UCSD-AML1 (cell line): ENCODE data around the gene MAGI2.

Source experiments
- DNase-seq: peaks from one replicate; lab custom pipeline; 2025; ENCODE audit not compliant: unreplicated experiment; lab: John Stamatoyannopoulos, UW

Gene MAGI2

GRCh38 chr7:78679112-78679876 lies 774.2 kb downstream of the MAGI2 start:
- no peak for DNase-seq

GRCh38 chr7:78677391-78677790 lies 776.1 kb downstream of the MAGI2 start:
- DNase-seq: no peak

GRCh38 chr7:78675511-78675910 lies 778.0 kb downstream of the MAGI2 start:
- DNase-seq: no peak

- no peak for DNase-seq
Measured at GRCh38 chr7:78673272-78673671, 780.2 kb downstream of the MAGI2 start.

GRCh38 chr7:78662939-78663338 lies 790.5 kb downstream of the MAGI2 start:
- DNase-seq: no peak

DNA sequence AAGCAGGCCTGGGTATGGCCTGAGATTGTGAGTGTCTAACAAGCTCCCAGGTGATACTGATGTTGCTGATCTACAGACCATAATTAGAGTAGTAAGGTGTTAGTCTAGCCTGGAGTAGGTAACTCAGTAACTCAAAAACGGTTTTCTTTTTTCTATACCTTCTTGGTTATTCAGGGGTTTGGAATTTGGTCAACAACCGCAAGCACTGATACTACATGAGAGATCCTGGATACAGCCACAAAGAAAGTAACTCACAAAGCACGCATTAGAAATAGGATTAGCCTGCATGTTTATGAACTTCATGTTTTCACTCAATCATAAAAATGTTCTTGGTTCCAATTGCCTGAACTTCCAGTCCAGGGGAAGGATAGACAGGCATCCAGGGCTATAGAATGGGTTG lies 803.5 kb downstream of the MAGI2 start:
- no peak for DNase-seq

GRCh38 chr7:78649236-78649635 lies 804.2 kb downstream of the MAGI2 start:
- DNase-seq: no peak

DNA sequence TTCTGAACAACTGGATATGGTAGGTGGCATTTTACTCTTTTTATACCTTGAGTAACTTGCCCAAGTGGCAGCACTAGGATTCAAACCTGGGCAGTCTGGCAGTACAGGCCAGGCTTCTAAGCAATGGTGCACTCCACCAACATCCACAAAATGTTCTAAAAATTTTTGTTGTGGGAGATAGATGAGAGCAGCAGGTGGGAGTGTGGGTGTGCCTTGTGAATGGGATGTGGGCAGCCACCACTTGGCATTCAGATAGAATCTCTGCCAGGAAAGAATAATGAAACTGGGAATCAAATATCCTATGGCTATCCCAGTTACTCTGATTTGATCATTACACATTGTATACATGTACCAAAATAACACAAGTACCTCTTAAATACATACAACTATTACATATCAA lies 810.7 kb downstream of the MAGI2 start:
- DNase-seq: no peak

DNA sequence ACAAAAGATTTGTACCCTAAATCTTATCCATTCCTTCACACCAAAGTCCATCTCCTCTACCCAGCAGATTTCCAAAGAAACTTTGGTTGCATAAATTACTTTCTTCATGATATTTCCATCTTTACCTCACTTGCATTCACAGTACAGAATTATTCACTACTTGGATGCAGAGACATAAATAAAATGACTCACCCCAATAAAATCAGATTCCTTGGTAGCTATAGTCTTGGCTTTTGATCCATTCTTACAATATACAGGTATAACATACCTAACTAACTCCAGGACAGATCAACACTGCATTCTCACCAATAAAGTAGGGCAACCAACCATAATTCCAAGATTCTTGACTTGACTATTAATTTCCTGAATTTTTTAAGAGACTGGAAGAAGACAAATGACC lies 815.1 kb downstream of the MAGI2 start:
- no peak for DNase-seq

DNA sequence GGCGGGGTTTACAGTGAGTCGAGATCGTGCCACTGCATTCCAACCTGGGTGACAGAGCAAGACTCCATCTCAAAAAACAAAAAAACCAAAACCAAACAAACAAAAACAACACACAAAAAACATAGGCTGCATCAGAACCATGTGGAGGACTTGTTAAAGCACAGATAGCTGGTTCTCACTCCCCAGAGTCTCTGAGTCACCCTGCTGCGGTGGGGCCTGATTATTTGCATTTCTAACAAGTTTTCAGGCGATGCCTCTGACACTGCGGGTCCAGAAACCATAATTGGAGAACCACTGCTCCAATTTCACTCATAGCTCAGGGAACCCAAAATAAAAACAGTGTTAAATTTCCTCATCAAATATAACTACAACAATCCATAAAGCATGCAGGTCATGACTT lies 816.7 kb downstream of the MAGI2 start:
- no peak for DNase-seq

DNA sequence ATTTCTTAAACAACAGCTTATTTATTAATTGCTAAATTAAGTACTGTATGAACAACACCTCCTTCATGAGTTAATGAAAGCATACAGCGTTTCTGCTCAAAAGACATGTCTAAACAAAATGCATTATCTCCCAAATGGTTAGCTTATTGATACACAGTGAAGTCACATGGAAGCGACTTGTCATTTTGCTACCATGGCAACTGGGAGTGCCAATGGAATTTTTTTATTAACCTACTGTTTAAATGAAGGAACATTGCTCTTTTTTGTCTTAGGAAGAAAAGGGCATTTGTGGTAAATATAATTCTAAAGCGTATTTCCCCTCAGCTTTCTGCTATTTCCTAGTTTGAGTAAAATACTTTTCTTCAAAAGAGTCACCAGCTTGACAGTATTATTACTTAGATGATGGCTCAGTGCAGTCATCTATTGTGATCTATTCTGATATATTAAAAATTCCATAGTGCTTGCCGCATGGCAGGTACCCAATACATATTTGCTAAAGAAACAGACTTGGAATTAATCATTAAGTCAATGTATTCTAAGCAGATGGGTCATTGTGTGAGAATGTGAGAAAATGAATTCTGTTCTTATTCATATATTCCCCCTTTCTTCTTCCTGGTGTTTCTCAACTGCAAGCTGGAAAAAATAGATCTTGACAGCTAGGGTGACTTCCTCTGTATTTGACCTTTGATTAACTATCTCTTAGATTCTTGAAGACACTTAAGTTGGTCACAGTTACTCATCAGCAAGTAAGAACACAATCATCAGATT lies 818.3 kb downstream of the MAGI2 start:
- DNase-seq: no peak

DNA sequence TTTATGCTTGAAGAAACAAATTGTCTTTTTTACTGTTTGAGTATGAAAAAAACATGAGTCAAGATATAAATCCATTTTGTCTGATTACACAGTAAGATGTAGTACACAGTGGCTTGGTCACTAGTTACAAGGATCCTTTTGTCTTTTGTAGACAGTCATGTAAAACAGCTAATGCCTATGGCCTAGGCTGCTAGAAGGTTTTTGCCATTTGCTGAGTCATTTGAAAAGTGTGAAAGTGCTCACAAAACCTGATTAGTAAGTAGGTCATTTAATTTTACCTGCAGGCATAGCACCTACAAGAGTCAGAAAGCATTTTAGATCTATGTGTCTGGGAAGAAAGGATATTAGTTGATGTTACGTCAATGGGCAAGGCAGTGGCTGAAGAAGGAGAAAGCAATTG lies 819.4 kb downstream of the MAGI2 start:
- no peak for DNase-seq

DNA sequence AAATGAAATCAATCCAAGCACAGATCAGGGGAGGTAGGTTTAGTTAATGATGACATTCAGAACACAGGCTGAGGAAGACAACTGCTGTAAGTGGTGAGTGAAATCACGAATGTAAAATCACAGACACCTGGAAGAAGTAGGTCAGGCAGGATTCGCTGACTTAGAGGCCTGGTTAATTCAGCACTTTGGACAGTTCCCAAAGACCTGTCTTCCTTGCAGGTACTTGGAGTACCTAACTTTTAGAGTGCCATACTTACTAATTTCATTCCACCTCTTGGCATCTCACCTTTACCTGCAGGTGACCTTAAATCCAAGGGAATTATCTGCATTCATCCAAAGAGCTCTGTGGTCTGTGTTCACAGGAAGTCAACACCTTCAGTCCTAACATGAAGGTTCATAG lies 832.5 kb downstream of the MAGI2 start:
- no peak for DNase-seq

- DNase-seq: no peak
Measured at GRCh38 chr7:78616539-78616938, 836.9 kb downstream of the MAGI2 start.

DNA sequence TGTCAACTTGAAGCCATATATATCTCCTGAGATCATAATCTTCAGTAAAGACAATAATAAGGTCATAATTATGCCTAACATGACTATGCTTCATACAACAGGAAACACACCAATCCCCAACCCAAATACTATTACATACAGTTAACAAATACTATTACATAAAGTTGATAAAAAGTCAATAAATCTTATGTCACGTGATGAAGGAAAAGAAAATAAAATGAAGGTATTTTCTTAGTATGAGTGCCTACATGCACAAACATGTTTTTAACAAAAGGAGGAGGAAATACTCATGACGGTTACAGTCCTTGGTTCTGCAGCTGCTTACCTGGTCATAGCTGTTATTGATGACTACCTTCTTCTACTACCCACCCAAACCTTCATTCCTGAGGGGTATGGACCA lies 844.2 kb downstream of the MAGI2 start:
- DNase-seq: no peak

DNA sequence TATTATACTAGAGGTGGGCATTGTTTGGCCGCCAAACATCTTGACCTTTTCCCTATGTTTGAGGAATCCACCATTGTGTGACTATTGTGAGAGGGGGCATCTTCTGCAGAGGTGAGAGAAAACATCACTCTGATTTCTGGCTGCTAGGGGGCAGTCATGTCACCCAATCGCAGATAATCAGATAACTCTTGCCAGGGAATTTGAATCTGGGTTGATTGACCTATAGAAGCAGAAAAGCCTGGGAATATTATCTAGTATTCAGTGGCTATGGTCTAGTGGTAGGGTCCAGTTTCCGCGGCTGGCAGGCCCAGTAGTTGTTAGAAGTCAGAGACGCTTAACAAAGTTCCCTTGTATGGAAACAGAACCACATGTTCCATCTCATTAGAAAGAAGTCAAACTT lies 846.4 kb downstream of the MAGI2 start:
- DNase-seq: no peak

DNA sequence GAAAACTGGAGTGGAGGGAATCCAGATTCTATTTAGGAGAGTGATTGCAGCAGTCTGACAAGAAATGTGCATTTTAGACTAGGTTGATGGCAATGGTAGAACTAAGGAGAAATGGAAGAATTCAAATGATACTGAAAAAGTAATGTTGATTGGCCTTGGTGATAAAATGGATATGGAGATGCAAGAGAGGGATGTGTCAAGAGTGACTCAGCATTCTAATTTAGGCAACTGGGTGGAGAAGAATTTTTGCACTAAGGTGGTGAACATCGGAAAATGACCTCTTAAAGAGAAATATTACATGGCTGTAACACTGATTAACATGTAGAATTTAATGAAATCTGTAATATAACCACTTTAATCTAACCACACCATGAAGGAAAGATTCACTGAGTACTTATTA lies 848.3 kb downstream of the MAGI2 start:
- no peak for DNase-seq

GRCh38 chr7:78601728-78602127 lies 851.7 kb downstream of the MAGI2 start:
- DNase-seq: no peak

DNA sequence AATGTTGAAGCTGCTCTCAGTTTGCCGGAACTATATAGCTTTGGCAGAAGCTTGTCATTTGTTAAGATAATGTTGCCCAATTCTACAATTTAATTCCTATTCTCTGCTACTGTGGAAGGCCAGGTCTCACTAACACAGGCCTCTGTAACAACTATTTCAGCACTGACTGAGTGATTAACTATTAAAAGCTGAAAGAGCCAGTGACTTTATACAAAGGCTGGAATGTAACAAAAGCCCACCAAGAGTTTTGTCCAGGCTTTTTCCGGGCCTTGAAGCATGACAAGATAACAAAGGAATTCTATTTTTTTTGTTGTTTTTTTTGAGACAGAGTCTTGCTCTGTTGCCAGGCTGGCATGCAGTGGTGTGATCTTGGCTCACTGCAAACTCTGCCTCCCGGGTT lies 859.3 kb downstream of the MAGI2 start:
- DNase-seq: no peak

DNA sequence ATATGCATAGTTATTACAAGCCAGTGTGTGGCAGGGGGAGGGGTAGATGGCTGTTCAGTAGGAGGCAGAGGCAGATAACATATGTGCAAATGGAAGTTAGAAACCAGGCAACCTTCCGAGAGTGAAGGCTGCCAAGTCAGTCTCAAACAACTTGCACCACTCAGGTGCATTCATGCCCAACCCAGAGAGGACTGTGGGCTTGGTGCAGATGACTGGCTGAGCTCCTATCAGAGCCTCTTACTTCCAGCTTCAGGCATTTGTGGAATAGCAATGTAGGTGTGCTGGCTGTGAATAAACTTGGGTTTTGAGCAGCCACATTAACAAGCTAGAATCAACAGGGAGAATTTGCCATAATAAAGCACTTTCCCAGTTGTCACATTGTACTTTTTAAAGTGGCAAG lies 865.1 kb downstream of the MAGI2 start:
- DNase-seq: no peak

GRCh38 chr7:78587443-78588044 lies 865.9 kb downstream of the MAGI2 start:
- DNase-seq: no peak

- DNase-seq: no peak
Measured at GRCh38 chr7:78585980-78586379, 867.5 kb downstream of the MAGI2 start.
